Aorta (tissue), 5 donors: Measurements from ENCODE around the gene CTSV. TPM values are rescaled to one million over a fixed set of nuclear protein-coding genes. Genes with fewer than 3 reads are reported as not detected.
"Not testable (repeated sequence)": the region's sequence is repeated elsewhere in the genome, so short reads cannot be mapped to it uniquely, and the experiment has no call there.

Source experiments
- ATAC-seq: fragments of 200-7000 bp; cut with Tn5 transposase; one replicate; pipeline ENCODE4 v1.9.1; 2022; ENCODE audit warnings: moderate library complexity; ENCODE audit not compliant: low FRiP score
- DNase-seq, 2 donors: peaks; one replicate each; pipeline ENCODE4 v3.0.0-alpha.2; 2020
- H3K27ac ChIP-seq, 2 donors: one replicate each; pipeline ENCODE4 v1.5.1; 2013; ENCODE audit warnings: low read length in 2 of 2, mild to moderate bottlenecking in 2 of 2, moderate library complexity in 2 of 2, control low read depth in 1 of 2, inconsistent platforms in 1 of 2, low read depth in 1 of 2
- H3K27me3 ChIP-seq, 2 donors: one replicate each; pipeline ENCODE4 v1.6.1; 2013; ENCODE audit warnings: control low read depth in 1 of 2, low read length in 1 of 2, mild to moderate bottlenecking in 1 of 2, moderate library complexity in 1 of 2; ENCODE audit not compliant: insufficient read depth in 2 of 2, control insufficient read depth in 1 of 2
- H3K36me3 ChIP-seq, 2 donors: one replicate each; pipeline ENCODE4 v1.6.1; 2013; ENCODE audit warnings: control low read depth in 1 of 2, low read length in 1 of 2, mild to moderate bottlenecking in 1 of 2; ENCODE audit not compliant: insufficient read depth in 2 of 2, control insufficient read depth in 1 of 2
- H3K4me1 ChIP-seq, 2 donors: one replicate each; pipeline ENCODE4 v1.6.1; 2013; ENCODE audit warnings: low read length in 2 of 2, control low read depth in 1 of 2, mild to moderate bottlenecking in 1 of 2, moderate library complexity in 1 of 2; ENCODE audit not compliant: insufficient read depth in 2 of 2, control insufficient read depth in 1 of 2
- H3K4me3 ChIP-seq, 2 donors: one replicate each; pipeline ENCODE4 v1.5.1; 2013; ENCODE audit warnings: low read length in 2 of 2, control low read depth in 1 of 2, mild to moderate bottlenecking in 1 of 2
- H3K9me3 ChIP-seq: one replicate; pipeline ENCODE4 v1.6.1; 2013; ENCODE audit warnings: mild to moderate bottlenecking, low read length; ENCODE audit not compliant: control insufficient read depth
- WGBS, 2 donors: extraction: QIAGEN DNeasy Blood & Tissue Kit; methylation state at CpG; one replicate each; pipeline ENCODE4 v1.1.7; 2013; 5-methylcytosine and 5-hydroxymethylcytosine counted together
- intact Hi-C, 2 donors: fragments of 100-400 bp; cut with DNase I; formaldehyde crosslinking; loops; one replicate each; pipeline versions ENCODE4 v1.14.2 to v1.15.0; 2022
- polyA plus RNA-seq, 2 donors: library from polyadenylated mRNA; stranded (reverse); fragments of 200-250 nt; gene quantifications; one replicate each; pipeline ENCODE4 v1.2.3, GENCODE V29; 2013
- total RNA-seq, 2 donors: library from RNA; stranded (reverse); fragmentation: NEBNext Ultra II Directional; extraction: Animal tissue kit (Norgen Biotek cat#: 25700); gene quantifications; one replicate each; pipeline ENCODE4 v1.2.1, GENCODE V29; 2021
- donor health status: healthy with polysubstance abuse.
- donor health status: Bipolar disorder and iron deficiency.
- donor health status: DM: no; HTN: no; CAD: no.
- donor health status: DM: no; HTN: no; CAD: no.
- donor health status: DM: yes; HTN: yes; CAD: no.

The CTSV gene
- total and polyA plus RNA-seq, 4 donors = 2.3 TPM; not detected in 3

- WGBS, 2 donors = 48 to 51% methylated on average over 6 of the region's 6 CpGs
- H3K4me3 ChIP-seq = no peak overlapping the region
- no peak overlapping the region for H3K27ac ChIP-seq
- no peak for DNase-seq
- H3K9me3 ChIP-seq = no peaks in the 10 kb centered on the region
- H3K27me3 ChIP-seq = peaks cover 0 to 1% of the 10 kb centered on the region in 2 donors
- no peak for ATAC-seq
- no peaks in the 10 kb centered on the region for H3K36me3 ChIP-seq
- no peaks in the 10 kb centered on the region for H3K4me1 ChIP-seq
- intact Hi-C loops = no loop called here
These were observed 36.5 kb upstream of the CTSV start for GRCh38 chr9:97075289-97075985.

- intact Hi-C loops = no loop called here
- Histone ChIP-seq H3K4me1 (no peaks in the 10 kb centered on the region), H3K27ac (no peak overlapping the region), H3K9me3 (no peaks in the 10 kb centered on the region), H3K27me3 (peaks cover 0 to 1% of the 10 kb centered on the region in 2 donors), H3K4me3 (no peak overlapping the region), H3K36me3 (no peaks in the 10 kb centered on the region)
- ATAC-seq (no peak), DNase-seq (no peak)
- WGBS, 2 donors = 5 to 6% methylated on average over 1 of the region's 1 CpG
These were observed 34.6 kb upstream of the CTSV start for GRCh38 chr9:97073506-97073905.

GRCh38 chr9:97072285-97072776, 33.4 kb upstream of the CTSV start:
- DNase-seq = no peak
- no peak overlapping the region for H3K4me3 ChIP-seq
- WGBS, 2 donors = 58 to 60% methylated on average over 7 of the region's 7 CpGs
- no peaks in the 10 kb centered on the region for H3K4me1 ChIP-seq
- ATAC-seq = no peak
- intact Hi-C loops = no loop called here
- H3K9me3 ChIP-seq = no peaks in the 10 kb centered on the region
- H3K27ac ChIP-seq = no peak overlapping the region
- no peaks in the 10 kb centered on the region for H3K36me3 ChIP-seq
- H3K27me3 ChIP-seq = peaks cover 0 to 1% of the 10 kb centered on the region in 2 donors

- H3K36me3 ChIP-seq, H3K27ac ChIP-seq, H3K9me3 ChIP-seq, intact Hi-C loops, H3K27me3 ChIP-seq, DNase-seq, H3K4me1 ChIP-seq, ATAC-seq, H3K4me3 ChIP-seq: not testable (repeated sequence)
- WGBS, 2 donors = 89 to 93% methylated on average over 4 of the region's 4 CpGs
These were observed 31.4 kb upstream of the CTSV start for GRCh38 chr9:97070325-97070724.

- Histone ChIP-seq H3K27ac (no peak overlapping the region), H3K9me3 (no peaks in the 10 kb centered on the region), H3K36me3 (no peaks in the 10 kb centered on the region), H3K4me1 (no peaks in the 10 kb centered on the region), H3K27me3 (peaks cover 0 to 1% of the 10 kb centered on the region in 2 donors), H3K4me3 (no peak overlapping the region)
- 92 to 96% methylated on average over 19 of the region's 19 CpGs for WGBS, 2 donors
- DNase-seq (peak in 1 of 2 donors; percentile 75), ATAC-seq (no peak)
- intact Hi-C loops = no loop called here
These were observed 28.5 kb upstream of the CTSV start for GRCh38 chr9:97067490-97067889.

- DNase-seq = no peak
- Histone ChIP-seq H3K27ac (no peak overlapping the region), H3K4me1 (no peaks in the 10 kb centered on the region), H3K9me3 (no peaks in the 10 kb centered on the region), H3K4me3 (no peak overlapping the region), H3K27me3 (no peaks in the 10 kb centered on the region), H3K36me3 (no peaks in the 10 kb centered on the region)
- WGBS, 2 donors = 38 to 45% methylated on average over 2 of the region's 2 CpGs
- intact Hi-C loops = no loop called here
- ATAC-seq = no peak
These were observed 25.2 kb upstream of the CTSV start for GRCh38 chr9:97064176-97064575.

- Histone ChIP-seq H3K27me3 (no peaks in the 10 kb centered on the region), H3K4me3 (no peak overlapping the region), H3K36me3 (no peaks in the 10 kb centered on the region), H3K4me1 (no peaks in the 10 kb centered on the region), H3K9me3 (no peaks in the 10 kb centered on the region), H3K27ac (no peak overlapping the region)
- intact Hi-C loops = no loop called here
- 87% methylated on average over 3 of the region's 3 CpGs for WGBS, 2 donors
- ATAC-seq (peak; percentile 50), DNase-seq (no peak)
These were observed 21.9 kb upstream of the CTSV start for GRCh38 chr9:97060796-97061195.

GRCh38 chr9:97059626-97060025, 20.7 kb upstream of the CTSV start:
- intact Hi-C loops = no loop called here
- Histone ChIP-seq H3K9me3 (no peaks in the 10 kb centered on the region), H3K36me3 (no peaks in the 10 kb centered on the region), H3K27ac (no peak overlapping the region), H3K4me1 (no peaks in the 10 kb centered on the region), H3K4me3 (no peak overlapping the region), H3K27me3 (no peaks in the 10 kb centered on the region)
- ATAC-seq (no peak), DNase-seq (no peak)
- WGBS, 2 donors = 65 to 70% methylated on average over 3 of the region's 3 CpGs

GRCh38 chr9:97057651-97058050, 18.7 kb upstream of the CTSV start:
- Histone ChIP-seq H3K9me3 (no peaks in the 10 kb centered on the region), H3K4me1 (no peaks in the 10 kb centered on the region), H3K27me3 (no peaks in the 10 kb centered on the region), H3K27ac (no peak overlapping the region), H3K4me3 (no peak overlapping the region), H3K36me3 (no peaks in the 10 kb centered on the region)
- intact Hi-C loops = no loop called here
- WGBS, 2 donors = 90 to 96% methylated on average over 5 of the region's 5 CpGs
- DNase-seq (no peak), ATAC-seq (no peak)
